HEK293 (cell line): Measurements from ENCODE around the gene SKI.

Experiments used
- CTCF ChIA-PET: fragments of 350-600 bp; formaldehyde crosslinking; extraction: SDS; loops from one replicate; lab custom pipeline; 2021; ENCODE audit warnings: antibody characterized with exemption; lab: Yijun Ruan, JAX
- POLR2A ChIA-PET: fragments of 300-600 bp; formaldehyde crosslinking; extraction: SDS; loops from one replicate; lab custom pipeline; 2020; ENCODE audit warnings: antibody characterized with exemption, inconsistent platforms; lab: Yijun Ruan, JAX
- H3K27ac ChIP-seq: fragments of 200-500 bp; sonication (Bioruptor generic); 2 replicates; pipeline ENCODE4 v1.5.1; 2014; ENCODE audit warnings: low read depth, low read length, control low read depth, inconsistent platforms; ENCODE audit errors: extremely low read depth
- H3K36me3 ChIP-seq, 2 experiments: fragments of 200-500 bp in 1 of 2; sonication (Bioruptor generic) in 1 of 2; 1 replicate in 1 of 2; 2 replicates in 1 of 2; pipeline ENCODE4 v1.5.1; 2014 to 2017; ENCODE audit warnings: inconsistent platforms in 2 of 2, low read length in 2 of 2; ENCODE audit not compliant: control insufficient read depth in 2 of 2, insufficient read depth in 1 of 2
- H3K4me1 ChIP-seq: fragments of 200-500 bp; sonication (Bioruptor generic); 2 replicates; pipeline ENCODE4 v1.5.1; 2014; ENCODE audit warnings: mild to moderate bottlenecking, low read length, inconsistent platforms; ENCODE audit not compliant: control insufficient read depth, insufficient read depth
- H3K4me3 ChIP-seq: 2 replicates; pipeline ENCODE4 v1.5.1; 2011; ENCODE audit warnings: low read depth, mild to moderate bottlenecking, control low read depth, low read length, moderate library complexity
- H3K9me3 ChIP-seq: fragments of 200-500 bp; sonication (Bioruptor generic); 2 replicates; pipeline ENCODE4 v1.5.1; 2014; ENCODE audit warnings: low read depth, low read length, inconsistent platforms; ENCODE audit not compliant: control insufficient read depth, insufficient read depth
- GLIS1 ChIP-seq: fragments of 450-650 bp; formaldehyde crosslinking; IDR thresholded peaks from 2 replicates; pipeline ENCODE4 v1.5.1; 2016; ENCODE audit warnings: missing biosample characterization, missing genetic modification characterization
- HOXA7 ChIP-seq: sonication (generic); formaldehyde crosslinking; IDR thresholded peaks from 2 replicates; pipeline ENCODE4 v1.8.1; 2022; ENCODE audit warnings: missing genetic modification reagents, borderline replicate concordance
- OVOL3 ChIP-seq: fragments of 450-650 bp; formaldehyde crosslinking; IDR thresholded peaks from 2 replicates; pipeline ENCODE4 v1.5.1; 2016; ENCODE audit warnings: missing biosample characterization, missing genetic modification characterization
- PRDM1 ChIP-seq: fragments of 450-650 bp; formaldehyde crosslinking; IDR thresholded peaks from 2 replicates; pipeline ENCODE4; 2016; ENCODE audit warnings: missing biosample characterization, missing genetic modification characterization
- SCRT2 ChIP-seq: fragments of 450-650 bp; formaldehyde crosslinking; IDR thresholded peaks from 2 replicates; pipeline ENCODE4 v1.5.1; 2016; ENCODE audit warnings: missing biosample characterization, missing genetic modification characterization
- WT1 ChIP-seq: fragments of 450-650 bp; formaldehyde crosslinking; IDR thresholded peaks from 2 replicates; pipeline ENCODE4 v1.5.1; 2016; ENCODE audit warnings: missing biosample characterization, missing genetic modification characterization
- ZBTB20 ChIP-seq: fragments of 450-650 bp; formaldehyde crosslinking; IDR thresholded peaks from 2 replicates; pipeline ENCODE4 v1.5.1; 2016; ENCODE audit warnings: missing biosample characterization, missing genetic modification characterization
- ZBTB48 ChIP-seq: fragments of 450-650 bp; formaldehyde crosslinking; IDR thresholded peaks from 2 replicates; pipeline ENCODE4 v1.5.1; 2016; ENCODE audit warnings: missing biosample characterization, missing genetic modification characterization
- ZNF2 ChIP-seq: fragments of 450-650 bp; formaldehyde crosslinking; IDR thresholded peaks from 2 replicates; pipeline ENCODE4 v1.5.1; 2016; ENCODE audit warnings: missing biosample characterization, missing genetic modification characterization
- ZNF202 ChIP-seq: fragments of 450-650 bp; formaldehyde crosslinking; IDR thresholded peaks from 2 replicates; pipeline ENCODE4 v1.5.1; 2016; ENCODE audit warnings: missing biosample characterization, missing genetic modification characterization, borderline replicate concordance
- ZNF391 ChIP-seq: fragments of 450-650 bp; formaldehyde crosslinking; IDR thresholded peaks from 2 replicates; pipeline ENCODE4 v1.5.1; 2016; ENCODE audit warnings: low read depth, missing biosample characterization, missing genetic modification characterization, borderline replicate concordance
- ZNF394 ChIP-seq: fragments of 450-650 bp; formaldehyde crosslinking; IDR thresholded peaks from 2 replicates; pipeline ENCODE4 v1.5.1; 2016; ENCODE audit warnings: missing biosample characterization, missing genetic modification characterization, mild to moderate bottlenecking, moderate library complexity, borderline replicate concordance
- ZNF404 ChIP-seq: fragments of 450-650 bp; formaldehyde crosslinking; IDR thresholded peaks from 2 replicates; pipeline ENCODE4 v1.5.1; 2017; ENCODE audit warnings: missing biosample characterization, missing genetic modification characterization
- ZNF416 ChIP-seq: fragments of 450-650 bp; formaldehyde crosslinking; IDR thresholded peaks from 2 replicates; pipeline ENCODE4 v1.5.1; 2016; ENCODE audit warnings: missing biosample characterization, missing genetic modification characterization
- ZNF529 ChIP-seq: fragments of 450-650 bp; formaldehyde crosslinking; IDR thresholded peaks from 2 replicates; pipeline ENCODE4 v1.5.1; 2017; ENCODE audit warnings: missing genetic modification characterization, missing biosample characterization; ENCODE audit not compliant: insufficient replicate concordance
- ZNF571 ChIP-seq: fragments of 450-650 bp; formaldehyde crosslinking; IDR thresholded peaks from 2 replicates; pipeline ENCODE4 v1.5.0; 2017; ENCODE audit warnings: missing biosample characterization, missing genetic modification characterization
- ZNF600 ChIP-seq: fragments of 450-650 bp; formaldehyde crosslinking; IDR thresholded peaks from 2 replicates; pipeline ENCODE4 v1.5.1; 2016; ENCODE audit warnings: missing biosample characterization, missing genetic modification characterization
- ZNF623 ChIP-seq: fragments of 450-650 bp; formaldehyde crosslinking; IDR thresholded peaks from 2 replicates; pipeline ENCODE4 v1.5.1; 2016; ENCODE audit warnings: missing biosample characterization, missing genetic modification characterization
- ZNF768 ChIP-seq: fragments of 450-650 bp; formaldehyde crosslinking; IDR thresholded peaks from 2 replicates; pipeline ENCODE4 v1.5.1; 2018; ENCODE audit warnings: missing biosample characterization, mild to moderate bottlenecking, missing genetic modification characterization
- ZNF785 ChIP-seq: fragments of 450-650 bp; formaldehyde crosslinking; IDR thresholded peaks from 2 replicates; pipeline ENCODE4 v1.5.1; 2016; ENCODE audit warnings: missing biosample characterization, missing genetic modification characterization
- TF ChIP-seq, protein P1 (sequence below): fragments of 450-650 bp; formaldehyde crosslinking; conservative IDR thresholded peaks from 2 replicates; pipeline ENCODE4 v1.5.1; 2016; ENCODE audit warnings: low read depth, missing biosample characterization, missing genetic modification characterization
- TF ChIP-seq, protein P2 (sequence below): fragments of 450-650 bp; formaldehyde crosslinking; IDR thresholded peaks from 2 replicates; pipeline ENCODE4 v1.5.1; 2016; ENCODE audit warnings: missing biosample characterization, missing genetic modification characterization, borderline replicate concordance
- TF ChIP-seq, protein P3 (sequence below): fragments of 450-650 bp; formaldehyde crosslinking; IDR thresholded peaks from 2 replicates; pipeline ENCODE4 v1.5.1; 2016; ENCODE audit warnings: missing biosample characterization, missing genetic modification characterization
- TF ChIP-seq, protein P4 (sequence below): fragments of 450-650 bp; formaldehyde crosslinking; IDR thresholded peaks from 2 replicates; pipeline ENCODE4 v1.5.1; 2016; ENCODE audit warnings: missing biosample characterization, missing genetic modification characterization
- TF ChIP-seq, protein P5 (sequence below): fragments of 450-650 bp; formaldehyde crosslinking; IDR thresholded peaks from 2 replicates; pipeline ENCODE4 v1.5.1; 2016; ENCODE audit warnings: missing biosample characterization, missing genetic modification characterization

SKI gene

DNA sequence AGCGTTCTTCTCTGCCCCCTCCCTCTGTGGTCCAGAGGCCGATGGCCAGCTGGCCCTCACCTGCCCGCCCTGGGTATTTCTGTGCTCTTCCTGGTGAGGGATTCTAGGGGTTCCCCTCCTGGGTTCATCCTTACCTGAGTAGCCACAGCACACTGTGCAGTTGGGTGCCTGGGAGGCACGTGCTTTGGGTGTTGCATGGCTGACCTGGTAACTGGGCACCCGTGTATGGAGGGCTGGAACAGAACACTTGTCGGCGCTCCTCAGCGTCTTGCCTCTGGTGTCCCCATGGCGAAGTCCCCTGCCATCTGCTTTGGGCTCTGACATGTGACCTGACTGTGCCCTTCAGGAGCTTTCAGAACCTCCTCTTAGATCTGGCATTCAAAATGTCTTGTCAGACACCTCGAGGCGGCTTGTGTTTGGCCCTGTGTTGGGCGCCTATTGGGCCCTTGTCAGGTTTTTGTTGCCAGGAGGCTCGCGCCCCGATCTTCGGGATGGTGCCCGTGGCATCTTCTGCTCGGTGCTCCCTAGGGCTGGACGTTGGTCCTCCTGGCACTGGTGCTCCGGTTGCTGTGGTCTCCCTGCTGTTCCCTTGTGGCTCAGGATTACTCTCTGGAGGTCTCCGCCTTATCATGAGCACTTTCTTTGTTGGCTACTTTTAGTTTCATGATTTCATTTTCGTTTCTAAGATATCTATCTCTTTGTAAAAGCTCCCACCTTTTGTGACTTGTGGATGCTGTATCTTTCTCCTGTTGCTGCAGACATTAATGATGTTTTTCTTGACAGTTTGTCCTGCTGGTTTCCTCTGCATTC lies 28.5 kb downstream of the SKI start:
- H3K27ac ChIP-seq, result no peak overlapping the region
- POLR2A ChIA-PET, result interaction anchor here (0.7 to 1.7 kb wide), 2 partner anchors 26 to 29 kb away, joined by 4 to 6 read pairs; no protein-coding TSS in a partner anchor
- TF ChIP-seq ZNF768 (tag by site-specific recombination), result no peak
- TF ChIP-seq, protein P1, sequence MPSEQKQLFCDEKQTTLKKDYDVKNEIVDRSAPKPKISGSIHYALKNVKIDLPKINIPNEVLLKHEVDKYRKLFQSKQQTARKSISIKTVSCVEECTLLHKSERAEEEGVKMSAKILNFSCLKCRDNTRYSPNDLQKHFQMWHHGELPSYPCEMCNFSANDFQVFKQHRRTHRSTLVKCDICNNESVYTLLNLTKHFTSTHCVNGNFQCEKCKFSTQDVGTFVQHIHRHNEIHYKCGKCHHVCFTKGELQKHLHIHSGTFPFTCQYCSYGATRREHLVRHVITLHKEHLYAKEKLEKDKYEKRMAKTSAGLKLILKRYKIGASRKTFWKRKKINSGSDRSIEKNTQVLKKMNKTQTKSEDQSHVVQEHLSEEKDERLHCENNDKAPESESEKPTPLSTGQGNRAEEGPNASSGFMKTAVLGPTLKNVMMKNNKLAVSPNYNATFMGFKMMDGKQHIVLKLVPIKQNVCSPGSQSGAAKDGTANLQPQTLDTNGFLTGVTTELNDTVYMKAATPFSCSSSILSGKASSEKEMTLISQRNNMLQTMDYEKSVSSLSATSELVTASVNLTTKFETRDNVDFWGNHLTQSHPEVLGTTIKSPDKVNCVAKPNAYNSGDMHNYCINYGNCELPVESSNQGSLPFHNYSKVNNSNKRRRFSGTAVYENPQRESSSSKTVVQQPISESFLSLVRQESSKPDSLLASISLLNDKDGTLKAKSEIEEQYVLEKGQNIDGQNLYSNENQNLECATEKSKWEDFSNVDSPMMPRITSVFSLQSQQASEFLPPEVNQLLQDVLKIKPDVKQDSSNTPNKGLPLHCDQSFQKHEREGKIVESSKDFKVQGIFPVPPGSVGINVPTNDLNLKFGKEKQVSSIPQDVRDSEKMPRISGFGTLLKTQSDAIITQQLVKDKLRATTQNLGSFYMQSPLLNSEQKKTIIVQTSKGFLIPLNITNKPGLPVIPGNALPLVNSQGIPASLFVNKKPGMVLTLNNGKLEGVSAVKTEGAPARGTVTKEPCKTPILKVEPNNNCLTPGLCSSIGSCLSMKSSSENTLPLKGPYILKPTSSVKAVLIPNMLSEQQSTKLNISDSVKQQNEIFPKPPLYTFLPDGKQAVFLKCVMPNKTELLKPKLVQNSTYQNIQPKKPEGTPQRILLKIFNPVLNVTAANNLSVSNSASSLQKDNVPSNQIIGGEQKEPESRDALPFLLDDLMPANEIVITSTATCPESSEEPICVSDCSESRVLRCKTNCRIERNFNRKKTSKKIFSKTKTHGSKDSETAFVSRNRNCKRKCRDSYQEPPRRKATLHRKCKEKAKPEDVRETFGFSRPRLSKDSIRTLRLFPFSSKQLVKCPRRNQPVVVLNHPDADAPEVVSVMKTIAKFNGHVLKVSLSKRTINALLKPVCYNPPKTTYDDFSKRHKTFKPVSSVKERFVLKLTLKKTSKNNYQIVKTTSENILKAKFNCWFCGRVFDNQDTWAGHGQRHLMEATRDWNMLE, result no peak
- TF ChIP-seq PRDM1 (tag by site-specific recombination), result peak; percentile 87
- TF ChIP-seq ZNF600 (tag by site-specific recombination), result peak; percentile 1; the same call in 1 of the 2 replicates
- no peak for TF ChIP-seq ZNF2 (tag by site-specific recombination)
- TF ChIP-seq, protein P2, sequence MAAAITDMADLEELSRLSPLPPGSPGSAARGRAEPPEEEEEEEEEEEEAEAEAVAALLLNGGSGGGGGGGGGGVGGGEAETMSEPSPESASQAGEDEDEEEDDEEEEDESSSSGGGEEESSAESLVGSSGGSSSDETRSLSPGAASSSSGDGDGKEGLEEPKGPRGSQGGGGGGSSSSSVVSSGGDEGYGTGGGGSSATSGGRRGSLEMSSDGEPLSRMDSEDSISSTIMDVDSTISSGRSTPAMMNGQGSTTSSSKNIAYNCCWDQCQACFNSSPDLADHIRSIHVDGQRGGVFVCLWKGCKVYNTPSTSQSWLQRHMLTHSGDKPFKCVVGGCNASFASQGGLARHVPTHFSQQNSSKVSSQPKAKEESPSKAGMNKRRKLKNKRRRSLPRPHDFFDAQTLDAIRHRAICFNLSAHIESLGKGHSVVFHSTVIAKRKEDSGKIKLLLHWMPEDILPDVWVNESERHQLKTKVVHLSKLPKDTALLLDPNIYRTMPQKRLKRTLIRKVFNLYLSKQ (tag by site-specific recombination), result no peak
- TF ChIP-seq ZNF571 (tag by site-specific recombination), result no peak
- TF ChIP-seq ZNF416, result no peak
- TF ChIP-seq WT1 (tag by site-specific recombination), result no peak
- TF ChIP-seq ZBTB48 (tag by site-specific recombination), result no peak; the same call in 1 of the 2 replicates
- no peak for TF ChIP-seq ZNF529 (tag by site-specific recombination)
- no peak for TF ChIP-seq ZNF202 (tag by site-specific recombination)
- TF ChIP-seq GLIS1, result no peak
- TF ChIP-seq, protein P3, sequence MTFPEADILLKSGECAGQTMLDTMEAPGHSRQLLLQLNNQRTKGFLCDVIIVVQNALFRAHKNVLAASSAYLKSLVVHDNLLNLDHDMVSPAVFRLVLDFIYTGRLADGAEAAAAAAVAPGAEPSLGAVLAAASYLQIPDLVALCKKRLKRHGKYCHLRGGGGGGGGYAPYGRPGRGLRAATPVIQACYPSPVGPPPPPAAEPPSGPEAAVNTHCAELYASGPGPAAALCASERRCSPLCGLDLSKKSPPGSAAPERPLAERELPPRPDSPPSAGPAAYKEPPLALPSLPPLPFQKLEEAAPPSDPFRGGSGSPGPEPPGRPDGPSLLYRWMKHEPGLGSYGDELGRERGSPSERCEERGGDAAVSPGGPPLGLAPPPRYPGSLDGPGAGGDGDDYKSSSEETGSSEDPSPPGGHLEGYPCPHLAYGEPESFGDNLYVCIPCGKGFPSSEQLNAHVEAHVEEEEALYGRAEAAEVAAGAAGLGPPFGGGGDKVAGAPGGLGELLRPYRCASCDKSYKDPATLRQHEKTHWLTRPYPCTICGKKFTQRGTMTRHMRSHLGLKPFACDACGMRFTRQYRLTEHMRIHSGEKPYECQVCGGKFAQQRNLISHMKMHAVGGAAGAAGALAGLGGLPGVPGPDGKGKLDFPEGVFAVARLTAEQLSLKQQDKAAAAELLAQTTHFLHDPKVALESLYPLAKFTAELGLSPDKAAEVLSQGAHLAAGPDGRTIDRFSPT (tag by site-specific recombination), result no peak
- TF ChIP-seq, protein P4, sequence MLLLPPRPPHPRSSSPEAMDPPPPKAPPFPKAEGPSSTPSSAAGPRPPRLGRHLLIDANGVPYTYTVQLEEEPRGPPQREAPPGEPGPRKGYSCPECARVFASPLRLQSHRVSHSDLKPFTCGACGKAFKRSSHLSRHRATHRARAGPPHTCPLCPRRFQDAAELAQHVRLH, result no peak
- TF ChIP-seq ZNF785 (tag by site-specific recombination), result no peak
- no peak for TF ChIP-seq ZNF391 (tag by site-specific recombination)
- TF ChIP-seq SCRT2, result peak; percentile 63
- no peak for TF ChIP-seq ZNF404 (tag by site-specific recombination)
- TF ChIP-seq, protein P5, sequence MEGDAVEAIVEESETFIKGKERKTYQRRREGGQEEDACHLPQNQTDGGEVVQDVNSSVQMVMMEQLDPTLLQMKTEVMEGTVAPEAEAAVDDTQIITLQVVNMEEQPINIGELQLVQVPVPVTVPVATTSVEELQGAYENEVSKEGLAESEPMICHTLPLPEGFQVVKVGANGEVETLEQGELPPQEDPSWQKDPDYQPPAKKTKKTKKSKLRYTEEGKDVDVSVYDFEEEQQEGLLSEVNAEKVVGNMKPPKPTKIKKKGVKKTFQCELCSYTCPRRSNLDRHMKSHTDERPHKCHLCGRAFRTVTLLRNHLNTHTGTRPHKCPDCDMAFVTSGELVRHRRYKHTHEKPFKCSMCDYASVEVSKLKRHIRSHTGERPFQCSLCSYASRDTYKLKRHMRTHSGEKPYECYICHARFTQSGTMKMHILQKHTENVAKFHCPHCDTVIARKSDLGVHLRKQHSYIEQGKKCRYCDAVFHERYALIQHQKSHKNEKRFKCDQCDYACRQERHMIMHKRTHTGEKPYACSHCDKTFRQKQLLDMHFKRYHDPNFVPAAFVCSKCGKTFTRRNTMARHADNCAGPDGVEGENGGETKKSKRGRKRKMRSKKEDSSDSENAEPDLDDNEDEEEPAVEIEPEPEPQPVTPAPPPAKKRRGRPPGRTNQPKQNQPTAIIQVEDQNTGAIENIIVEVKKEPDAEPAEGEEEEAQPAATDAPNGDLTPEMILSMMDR (tag by site-specific recombination), result no peak
- TF ChIP-seq HOXA7 (CRISPR knock-in tag), result no peak
- TF ChIP-seq ZBTB20 (tag by site-specific recombination), result no peak
- no peak for TF ChIP-seq ZNF623 (tag by site-specific recombination)
- no peak for TF ChIP-seq ZNF394
- no peak for TF ChIP-seq OVOL3

More for the DNA sequence above, 28.5 kb downstream of the SKI start:
- CTCF ChIA-PET, result interaction anchor here (0.7 to 1.0 kb wide), 3 partner anchors 10 to 212 kb away, joined by 3 to 5 read pairs (median 3); no protein-coding TSS in a partner anchor
- Histone ChIP-seq H3K4me3 (no peak overlapping the region), H3K9me3 (no peaks in the 10 kb centered on the region), H3K4me1 (peaks cover 13% of the 10 kb centered on the region), H3K36me3 (peaks cover 0 to 34% of the 10 kb centered on the region in 2 experiments; a peak in 1 of 3 replicates)
